Vagina (tissue), 2 donors: ENCODE data around the gene BPIFB6. TPM values are rescaled to one million over a fixed set of nuclear protein-coding genes. Genes with fewer than 3 reads are reported as not detected.

Source experiments
- DNase-seq, 2 donors: peaks; one replicate each; pipeline ENCODE4 v3.0.0-alpha.2; 2017; ENCODE audit errors: extremely low spot score in 2 of 2
- H3K27ac ChIP-seq: fragments of 200-600 bp; sonication (generic); one replicate; pipeline ENCODE4 v1.5.1; 2019
- H3K27me3 ChIP-seq: fragments of 200-600 bp; sonication (generic); one replicate; pipeline ENCODE4 v1.5.1; 2019
- H3K36me3 ChIP-seq, 2 donors: fragments of 200-600 bp; sonication (generic); one replicate each; pipeline ENCODE4 v1.5.1; 2017 to 2019
- H3K4me1 ChIP-seq: fragments of 200-600 bp; sonication (generic); one replicate; pipeline ENCODE4 v1.5.1; 2019
- H3K4me3 ChIP-seq, 2 donors: fragments of 200-600 bp; sonication (generic); 1 replicate in 1 of 2; 2 replicates in 1 of 2; pipeline ENCODE4 v1.5.1; 2016 to 2019
- H3K9me3 ChIP-seq: fragments of 200-600 bp; sonication (generic); one replicate; pipeline ENCODE4 v1.5.1; 2019
- POLR2A ChIP-seq, 2 donors: fragments of 450-650 bp; IDR thresholded peaks; one replicate each; pipeline ENCODE4 v1.6.1; 2017; ENCODE audit warnings: antibody characterized with exemption in 2 of 2, mild to moderate bottlenecking in 2 of 2, moderate library complexity in 2 of 2
- POLR2AphosphoS5 ChIP-seq, 2 donors: sonication (generic); formaldehyde crosslinking; IDR thresholded peaks; one replicate each; pipeline ENCODE4 v1.9.0; 2017; ENCODE audit warnings: antibody characterized with exemption in 2 of 2, mild to moderate bottlenecking in 2 of 2, low read depth in 1 of 2; ENCODE audit not compliant: insufficient read depth in 1 of 2
- intact Hi-C: fragments of 100-400 bp; cut with DNase I; formaldehyde crosslinking; loops from one replicate; pipeline ENCODE4 v1.15.1; 2023
- total RNA-seq: library from RNA; depleted of rRNA; stranded (reverse); fragments of >200 nt; gene quantifications from one replicate; pipeline ENCODE4 v1.2.3, GENCODE V29; 2016
- TF ChIP-seq, protein P1 (sequence below), 3 experiments: fragments of 450-650 bp in 2 of 3; fragments of 200-600 bp in 1 of 3; sonication (generic) in 1 of 3; IDR thresholded peaks; one replicate each; pipeline ENCODE4 v1.5.1; 2017 to 2019; ENCODE audit warnings: antibody characterized with exemption in 3 of 3, mild to moderate bottlenecking in 2 of 3, moderate library complexity in 2 of 3

The BPIFB6 gene
- total RNA-seq, 1 donor from 2014 or later: not detected

DNA sequence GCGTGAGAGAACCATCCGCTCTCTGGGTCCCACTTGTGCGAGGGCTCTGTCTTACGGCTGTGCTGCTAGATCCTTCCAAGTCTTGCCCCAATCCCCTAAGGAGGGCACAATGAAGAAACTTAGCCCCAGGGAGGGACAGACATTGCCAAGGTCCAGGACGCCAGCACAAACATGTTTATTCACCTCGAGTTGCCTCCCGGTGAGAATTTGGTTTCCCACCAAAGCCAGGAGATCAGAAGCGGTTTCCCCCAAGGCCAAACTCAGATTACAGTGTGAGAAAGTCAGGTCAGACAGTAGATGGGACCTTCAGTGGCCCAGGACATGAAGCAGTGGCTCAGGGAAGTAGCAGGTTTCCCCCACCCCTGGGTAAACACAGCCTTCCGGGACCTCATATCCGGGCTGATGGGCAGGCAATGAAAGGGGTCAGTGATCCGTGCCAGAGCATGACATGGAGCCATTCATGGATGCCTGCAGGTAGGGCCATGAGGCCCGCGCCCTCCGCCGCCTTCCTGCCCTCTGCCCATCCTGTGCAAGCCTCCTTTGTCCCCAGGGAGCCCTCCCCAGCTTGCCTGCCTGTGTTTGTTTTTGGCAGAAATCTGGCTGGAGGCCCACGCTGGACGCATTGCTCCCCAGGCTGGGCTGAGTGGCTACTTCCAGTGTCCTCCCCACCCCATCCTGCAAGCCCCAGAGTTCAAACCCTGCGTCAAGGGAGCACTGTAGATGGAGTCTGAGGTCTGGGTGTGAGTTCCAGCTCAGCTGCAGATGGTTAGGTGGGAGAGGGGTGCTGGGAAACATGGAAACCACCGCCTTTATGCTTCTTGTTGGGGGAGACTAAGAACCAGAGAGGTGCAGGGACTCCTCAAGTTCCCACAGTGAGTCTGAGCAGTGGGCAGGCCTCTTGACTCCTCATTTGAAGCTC, 22.0 kb upstream of the BPIFB6 start:
- no peak overlapping the region for H3K27ac ChIP-seq
- intact Hi-C loops: no loop called here
- H3K36me3 ChIP-seq: no peaks in the 10 kb centered on the region
- TF ChIP-seq POLR2AphosphoS5 (IDR thresholded peaks at IDR 0.05; ENCODE audit: insufficient read depth in 1 of 2, low read depth in 1 of 2) (no peak), POLR2A (IDR thresholded peaks at IDR 0.05) (no peak)
- no peaks in the 10 kb centered on the region for H3K9me3 ChIP-seq
- H3K27me3 ChIP-seq: no peaks in the 10 kb centered on the region
- no peak overlapping the region for H3K4me3 ChIP-seq
- H3K4me1 ChIP-seq: no peaks in the 10 kb centered on the region
- DNase-seq: no peak

DNA sequence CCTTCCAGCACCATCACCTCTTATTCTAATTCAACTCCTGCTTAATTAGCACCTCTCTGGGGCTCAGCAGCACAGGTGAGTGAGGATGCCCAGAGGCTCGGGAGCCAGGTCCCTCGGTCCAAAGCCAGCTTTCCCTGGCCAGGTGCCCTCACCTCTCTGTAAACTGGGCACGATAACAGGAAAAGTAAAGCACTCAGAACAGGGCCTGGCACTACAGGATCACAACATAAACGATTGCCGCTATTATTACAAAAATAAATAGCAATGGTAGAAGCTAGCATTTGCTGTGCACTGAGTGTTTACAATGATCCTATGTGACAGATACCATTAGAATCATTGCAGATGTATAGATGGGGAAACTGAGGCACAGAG, 21.3 kb upstream of the BPIFB6 start:
- no peak overlapping the region for H3K27ac ChIP-seq
- no peaks in the 10 kb centered on the region for H3K27me3 ChIP-seq
- DNase-seq: no peak
- H3K4me3 ChIP-seq: no peak overlapping the region
- no peaks in the 10 kb centered on the region for H3K4me1 ChIP-seq
- intact Hi-C loops: no loop called here
- TF ChIP-seq, protein P1, sequence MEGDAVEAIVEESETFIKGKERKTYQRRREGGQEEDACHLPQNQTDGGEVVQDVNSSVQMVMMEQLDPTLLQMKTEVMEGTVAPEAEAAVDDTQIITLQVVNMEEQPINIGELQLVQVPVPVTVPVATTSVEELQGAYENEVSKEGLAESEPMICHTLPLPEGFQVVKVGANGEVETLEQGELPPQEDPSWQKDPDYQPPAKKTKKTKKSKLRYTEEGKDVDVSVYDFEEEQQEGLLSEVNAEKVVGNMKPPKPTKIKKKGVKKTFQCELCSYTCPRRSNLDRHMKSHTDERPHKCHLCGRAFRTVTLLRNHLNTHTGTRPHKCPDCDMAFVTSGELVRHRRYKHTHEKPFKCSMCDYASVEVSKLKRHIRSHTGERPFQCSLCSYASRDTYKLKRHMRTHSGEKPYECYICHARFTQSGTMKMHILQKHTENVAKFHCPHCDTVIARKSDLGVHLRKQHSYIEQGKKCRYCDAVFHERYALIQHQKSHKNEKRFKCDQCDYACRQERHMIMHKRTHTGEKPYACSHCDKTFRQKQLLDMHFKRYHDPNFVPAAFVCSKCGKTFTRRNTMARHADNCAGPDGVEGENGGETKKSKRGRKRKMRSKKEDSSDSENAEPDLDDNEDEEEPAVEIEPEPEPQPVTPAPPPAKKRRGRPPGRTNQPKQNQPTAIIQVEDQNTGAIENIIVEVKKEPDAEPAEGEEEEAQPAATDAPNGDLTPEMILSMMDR (IDR thresholded peaks at IDR 0.05): no peak
- TF ChIP-seq POLR2A (IDR thresholded peaks at IDR 0.05) (no peak), POLR2AphosphoS5 (IDR thresholded peaks at IDR 0.05; ENCODE audit: insufficient read depth in 1 of 2, low read depth in 1 of 2) (no peak)
- H3K36me3 ChIP-seq: no peaks in the 10 kb centered on the region
- H3K9me3 ChIP-seq: no peaks in the 10 kb centered on the region

DNA sequence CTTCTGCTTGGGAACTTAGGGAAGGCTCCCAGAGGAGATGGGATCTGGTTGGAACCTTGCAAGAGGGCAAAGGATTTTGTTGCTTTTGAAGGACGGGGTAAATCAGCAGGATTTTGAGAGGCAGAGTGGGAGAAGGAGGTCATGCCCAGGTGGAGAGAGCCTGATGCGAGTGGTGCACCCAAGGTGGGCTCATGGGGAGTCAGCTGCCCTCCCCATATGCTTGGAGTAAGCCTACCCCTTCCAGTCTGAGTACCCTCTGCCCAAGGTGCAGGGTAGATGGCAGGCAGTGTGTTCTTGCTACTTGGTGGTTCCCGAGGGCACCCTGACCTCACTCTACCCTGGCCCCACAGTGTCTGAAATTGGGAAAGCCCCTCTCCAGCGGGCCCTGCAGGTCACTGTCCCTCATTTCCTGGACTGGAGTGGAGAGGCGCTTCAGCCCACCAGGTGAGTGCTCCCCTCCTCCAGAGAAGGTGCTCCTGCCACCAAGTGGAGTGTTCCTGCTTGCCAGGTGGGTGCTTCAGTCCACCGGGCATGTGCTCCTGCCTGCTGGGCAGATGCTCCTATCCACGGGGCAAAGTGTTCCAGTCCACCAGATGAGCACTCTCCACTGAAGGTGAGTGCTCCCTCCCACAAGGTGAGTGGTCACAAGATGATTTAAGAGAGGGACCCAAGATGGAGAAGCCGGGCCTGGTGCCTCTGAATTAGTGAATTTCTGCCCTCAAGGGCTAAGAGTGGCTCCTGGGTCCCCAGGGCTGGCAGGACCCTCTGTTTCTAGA, 20.6 kb upstream of the BPIFB6 start:
- H3K27ac ChIP-seq: no peak overlapping the region
- no peaks in the 10 kb centered on the region for H3K9me3 ChIP-seq
- H3K27me3 ChIP-seq: no peaks in the 10 kb centered on the region
- no peak for TF ChIP-seq POLR2A (IDR thresholded peaks at IDR 0.05)
- TF ChIP-seq, protein P1 (IDR thresholded peaks at IDR 0.05): no peak
- no peak for TF ChIP-seq POLR2AphosphoS5 (IDR thresholded peaks at IDR 0.05; ENCODE audit: insufficient read depth in 1 of 2, low read depth in 1 of 2)
- H3K36me3 ChIP-seq: no peaks in the 10 kb centered on the region
- intact Hi-C loops: no loop called here
- H3K4me3 ChIP-seq: no peak overlapping the region
- DNase-seq: no peak
- H3K4me1 ChIP-seq: no peaks in the 10 kb centered on the region

DNA sequence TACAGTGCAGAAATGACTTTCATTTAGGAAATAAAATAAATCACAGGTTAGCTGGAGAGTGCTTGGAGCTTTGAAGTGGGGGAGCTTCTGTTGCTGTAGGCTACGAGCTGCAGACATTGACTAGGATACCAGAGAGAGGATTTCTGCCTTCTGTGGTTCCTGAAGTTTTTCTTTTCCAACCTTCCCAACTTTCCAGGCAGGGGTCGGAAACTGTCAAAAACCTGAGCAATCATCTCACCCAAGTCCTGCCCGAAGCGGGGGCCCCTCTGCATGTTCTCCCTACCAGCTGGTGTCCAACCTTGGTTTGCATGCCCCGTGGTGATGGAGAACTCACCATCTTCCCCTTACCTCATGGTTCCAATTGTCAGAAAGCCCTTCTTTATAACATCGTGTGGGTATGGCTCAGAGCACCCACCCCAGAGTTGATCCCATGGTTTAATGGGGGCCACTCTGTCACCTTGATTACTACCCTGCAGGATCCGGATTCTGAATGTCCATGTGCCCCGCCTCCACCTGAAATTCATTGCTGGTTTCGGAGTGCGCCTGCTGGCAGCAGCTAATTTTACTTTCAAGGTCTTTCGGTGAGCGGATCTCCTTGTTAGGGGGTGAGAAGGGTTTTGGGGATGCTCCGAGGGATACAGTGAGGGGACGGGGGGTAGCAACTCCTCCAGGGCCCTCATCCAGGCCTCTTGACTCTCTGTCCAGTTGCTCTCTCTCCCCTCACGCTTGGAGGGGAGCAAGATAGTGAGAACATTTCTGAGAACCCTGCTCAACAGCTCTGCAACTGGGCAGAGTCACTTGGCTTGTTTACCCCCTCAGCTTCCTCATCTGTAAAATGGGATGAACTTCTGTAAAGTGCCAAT, 18.9 kb upstream of the BPIFB6 start:
- TF ChIP-seq, protein P1 (IDR thresholded peaks at IDR 0.05): no peak
- TF ChIP-seq POLR2AphosphoS5 (IDR thresholded peaks at IDR 0.05; ENCODE audit: insufficient read depth in 1 of 2, low read depth in 1 of 2) (no peak), POLR2A (IDR thresholded peaks at IDR 0.05) (no peak)
- no peaks in the 10 kb centered on the region for H3K36me3 ChIP-seq
- DNase-seq: no peak
- intact Hi-C loops: no loop called here
- H3K9me3 ChIP-seq: no peaks in the 10 kb centered on the region
- no peaks in the 10 kb centered on the region for H3K4me1 ChIP-seq
- H3K27me3 ChIP-seq: no peaks in the 10 kb centered on the region
- H3K27ac ChIP-seq: no peak overlapping the region
- no peak overlapping the region for H3K4me3 ChIP-seq
